GM20431 (cell line): ENCODE measurements around the gene LDB2.
"Not testable (repeated sequence)": the region's sequence is repeated elsewhere in the genome, so short reads cannot be mapped to it uniquely, and the experiment has no call there.

Experiments
- in situ Hi-C: fragments of 300-500 bp; cut with MseI, MboI; formaldehyde crosslinking; loops from one replicate; pipeline ENCODE4 v1.15.0; 2020; ENCODE audit warnings: low sequenced_read_pairs; ENCODE audit not compliant: unreplicated experiment

The LDB2 gene

GRCh38 chr4:16668488-16668887 is 230.0 kb downstream of the LDB2 start:
- in situ Hi-C loops = no loop called here

- in situ Hi-C loops = no loop called here
Measured at GRCh38 chr4:16667464-16667863, 231.0 kb downstream of the LDB2 start.

DNA sequence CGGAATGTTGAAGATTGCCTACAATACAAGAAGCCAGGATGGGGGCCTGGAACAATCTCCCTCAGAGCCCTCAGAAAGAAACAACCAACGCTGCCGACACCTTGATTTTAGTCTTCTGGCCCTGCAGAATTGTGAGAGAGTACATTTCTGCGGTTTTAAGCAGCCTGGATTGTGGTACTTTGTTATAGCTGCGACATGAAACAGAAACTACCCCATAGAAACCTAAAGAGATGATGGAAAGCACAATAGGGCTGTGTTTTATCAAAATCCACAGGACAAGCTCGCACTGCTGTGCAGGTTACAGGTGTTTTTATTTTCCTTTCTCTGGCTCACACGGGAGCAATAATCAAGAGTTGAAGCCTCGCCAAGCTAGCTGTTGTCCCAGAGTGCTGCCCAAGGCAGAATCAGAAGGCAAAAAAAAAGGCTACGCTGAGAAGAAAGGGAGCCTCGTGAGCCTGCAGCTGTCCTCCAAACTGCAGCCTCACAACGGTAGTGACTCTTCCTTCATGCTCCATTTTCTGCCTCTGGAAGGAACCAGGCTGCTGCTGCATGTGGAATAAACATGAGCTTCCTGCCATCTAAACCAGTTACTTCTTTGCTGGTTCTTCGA is 232.4 kb downstream of the LDB2 start:
- in situ Hi-C loops = no loop called here

- in situ Hi-C loops = no loop called here
Measured at GRCh38 chr4:16663732-16664131, 234.7 kb downstream of the LDB2 start.

DNA sequence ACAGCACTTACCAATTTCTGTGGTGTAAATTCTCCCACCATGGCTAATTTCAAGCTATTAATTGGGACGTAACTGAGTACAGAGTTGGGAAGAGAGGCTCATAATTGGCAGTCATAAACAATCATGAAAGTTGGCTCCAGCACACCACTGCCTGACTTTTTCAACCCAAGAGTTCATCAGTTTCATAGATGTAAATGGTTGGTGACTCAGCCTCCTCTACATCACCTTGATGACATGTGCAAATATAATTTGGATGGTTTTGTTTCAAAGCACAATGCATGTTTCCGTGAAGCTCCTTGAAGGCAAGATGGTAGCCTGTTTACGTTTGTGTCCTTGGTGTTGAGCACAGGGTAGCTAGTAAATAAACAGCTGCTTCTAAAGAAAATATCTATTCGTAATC is 235.1 kb downstream of the LDB2 start:
- in situ Hi-C loops = no loop called here

GRCh38 chr4:16661813-16662212 is 236.6 kb downstream of the LDB2 start:
- in situ Hi-C loops = no loop called here

DNA sequence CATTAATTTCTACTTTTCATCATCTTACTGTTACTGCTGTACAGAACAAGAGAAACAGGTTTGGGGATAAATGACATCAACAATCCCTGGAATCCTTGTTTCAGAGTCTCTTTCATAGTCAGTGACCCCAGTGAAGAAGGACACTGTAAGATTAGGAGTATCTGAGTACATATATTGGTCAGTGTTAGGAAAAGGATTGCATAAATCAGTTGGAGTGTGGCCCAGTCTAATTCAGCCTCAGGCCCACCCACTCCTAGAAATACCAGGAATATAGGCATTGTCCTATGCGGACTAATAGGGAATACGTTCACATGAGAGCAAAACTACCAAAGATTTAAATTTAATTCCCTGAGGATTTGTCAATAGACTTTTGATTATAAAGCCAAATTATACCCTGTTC is 237.8 kb downstream of the LDB2 start:
- in situ Hi-C loops = no loop called here

DNA sequence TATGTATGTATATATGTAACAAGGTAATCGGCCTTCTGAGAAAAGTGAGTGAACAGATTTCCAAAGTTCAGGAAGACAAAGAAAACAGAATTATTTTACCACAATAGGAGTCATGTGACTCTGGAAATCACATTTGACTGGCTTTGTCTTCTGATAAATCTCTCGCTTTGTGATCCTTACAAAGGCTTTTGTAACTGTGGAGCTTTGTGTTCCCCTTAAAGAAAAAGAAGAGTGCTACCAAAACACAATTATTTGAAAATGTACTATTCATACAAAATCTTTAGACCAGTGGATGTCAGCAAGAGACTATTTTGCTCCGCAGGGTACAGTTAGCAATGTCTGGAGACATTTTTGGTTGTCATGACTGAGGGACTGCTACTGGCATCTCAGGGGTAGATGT is 238.8 kb downstream of the LDB2 start:
- in situ Hi-C loops = no loop called here

- in situ Hi-C loops = no loop called here
Measured at GRCh38 chr4:16659079-16659478, 239.4 kb downstream of the LDB2 start.

GRCh38 chr4:16658183-16658582 is 240.3 kb downstream of the LDB2 start:
- in situ Hi-C loops = no loop called here

- in situ Hi-C loops = no loop called here
Measured at GRCh38 chr4:16655111-16655510, 243.3 kb downstream of the LDB2 start.

GRCh38 chr4:16652732-16653305 is 245.6 kb downstream of the LDB2 start:
- in situ Hi-C loops = no loop called here

DNA sequence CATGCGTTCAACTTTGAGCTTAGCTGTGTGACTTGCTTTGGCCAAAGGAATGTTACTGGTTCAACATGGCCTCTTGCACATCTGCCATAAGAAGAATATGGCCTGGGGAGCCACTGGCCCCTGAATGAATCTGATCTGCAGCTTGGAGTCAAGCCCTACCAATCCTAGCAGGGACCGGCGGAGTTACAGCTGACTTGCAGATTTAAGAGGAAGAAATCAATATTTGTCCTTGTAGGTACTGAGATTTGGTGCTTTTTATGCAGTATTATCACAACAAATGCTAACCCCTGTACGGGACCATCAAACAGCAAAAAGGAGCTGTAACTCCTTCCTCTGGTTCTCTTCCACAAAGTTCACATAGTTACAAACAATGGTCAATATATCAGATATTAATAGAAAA is 252.0 kb downstream of the LDB2 start:
- in situ Hi-C loops = no loop called here

DNA sequence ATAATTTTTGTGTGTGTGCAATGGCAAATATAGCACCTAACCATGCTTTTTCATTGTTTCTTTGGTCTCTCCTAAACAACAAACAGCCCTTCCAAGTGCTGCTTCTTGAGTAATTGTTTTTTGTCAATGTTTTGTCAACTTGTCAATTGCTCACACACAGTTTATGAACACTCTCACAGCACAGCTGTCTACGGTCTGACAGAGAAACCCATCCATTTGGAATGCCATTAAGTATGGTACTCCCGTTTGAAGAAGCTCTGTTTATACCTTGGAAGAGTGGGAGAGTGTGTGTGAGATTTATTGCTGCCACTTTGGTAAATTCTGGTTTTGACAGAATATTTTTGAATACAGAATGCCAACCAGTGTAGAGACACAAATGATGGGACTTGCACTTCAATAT is 254.6 kb downstream of the LDB2 start:
- in situ Hi-C loops = no loop called here

DNA sequence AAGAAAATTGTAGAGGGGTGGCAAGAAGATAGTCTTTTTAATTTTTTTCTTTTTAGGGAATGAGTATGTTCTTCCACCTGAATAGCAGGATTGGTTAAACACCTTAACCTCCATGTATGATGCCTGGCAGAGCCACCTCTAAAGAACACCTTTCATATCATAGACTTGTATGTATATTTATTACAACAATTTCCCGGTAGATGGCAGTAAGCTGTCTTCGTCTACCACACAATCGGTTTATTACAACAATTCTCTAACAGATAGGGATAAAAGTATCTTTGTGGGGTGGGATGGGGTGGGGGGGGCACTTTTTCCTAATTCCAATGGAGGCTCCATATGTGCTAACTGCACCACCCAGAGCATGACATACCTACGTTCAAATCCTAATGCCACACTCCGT is 255.5 kb downstream of the LDB2 start:
- in situ Hi-C loops = no loop called here

- in situ Hi-C loops = no loop called here
Measured at GRCh38 chr4:16641971-16642370, 256.5 kb downstream of the LDB2 start.

DNA sequence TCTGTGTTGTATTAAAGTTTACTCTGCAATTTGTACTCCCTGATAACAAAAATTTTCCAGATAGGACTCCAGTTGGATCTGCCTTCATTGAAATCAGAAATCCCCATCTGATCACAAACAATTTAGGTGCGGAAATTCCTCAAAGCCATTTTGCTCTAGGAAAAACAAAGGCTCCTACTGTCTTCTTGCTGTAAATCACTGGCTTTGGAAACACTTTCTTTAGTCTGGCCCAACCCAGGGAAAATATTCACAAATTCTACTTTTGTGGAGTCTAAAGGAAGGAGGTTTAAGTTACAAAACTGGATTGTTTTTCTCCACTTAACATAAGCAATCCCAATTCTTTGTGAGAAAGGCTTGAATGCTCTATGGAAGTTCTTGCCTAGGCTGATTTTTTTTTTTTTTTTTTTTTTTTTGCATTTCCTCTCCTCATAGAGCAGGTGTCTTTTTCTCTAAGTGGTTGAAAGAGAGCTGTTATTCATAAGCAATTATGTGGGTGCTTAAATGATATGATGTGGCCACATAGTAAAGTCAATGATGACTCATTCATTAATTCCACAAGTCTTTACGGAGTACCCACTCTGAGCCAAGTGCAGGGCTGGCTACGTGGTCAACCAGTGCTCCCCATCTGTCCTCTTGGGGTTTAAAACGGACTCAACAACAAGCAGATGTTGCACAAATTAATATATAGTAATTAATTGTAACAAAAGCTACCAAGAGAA is 261.4 kb downstream of the LDB2 start:
- in situ Hi-C loops = no loop called here

GRCh38 chr4:16636304-16636703 is 262.1 kb downstream of the LDB2 start:
- in situ Hi-C loops = no loop called here

DNA sequence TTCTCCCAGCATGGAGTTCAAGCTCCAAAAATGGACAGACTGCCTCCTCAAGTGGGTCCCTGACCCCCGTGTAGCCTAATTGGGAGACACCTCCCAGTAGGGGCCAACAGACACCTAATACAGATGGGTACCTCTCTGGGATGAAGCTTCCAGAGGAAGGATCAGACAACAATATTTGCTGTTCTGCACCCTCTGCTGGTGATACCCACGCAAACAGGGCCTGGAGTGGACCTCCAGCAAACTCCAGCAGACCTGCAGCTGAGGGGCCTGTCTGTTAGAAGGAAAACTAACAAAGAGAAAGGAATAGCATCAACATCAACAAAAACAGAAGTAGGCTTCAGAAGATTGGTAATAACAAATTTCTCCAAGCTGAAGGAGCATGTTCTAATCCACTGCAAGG is 269.2 kb downstream of the LDB2 start:
- in situ Hi-C loops = not testable (repeated sequence)

DNA sequence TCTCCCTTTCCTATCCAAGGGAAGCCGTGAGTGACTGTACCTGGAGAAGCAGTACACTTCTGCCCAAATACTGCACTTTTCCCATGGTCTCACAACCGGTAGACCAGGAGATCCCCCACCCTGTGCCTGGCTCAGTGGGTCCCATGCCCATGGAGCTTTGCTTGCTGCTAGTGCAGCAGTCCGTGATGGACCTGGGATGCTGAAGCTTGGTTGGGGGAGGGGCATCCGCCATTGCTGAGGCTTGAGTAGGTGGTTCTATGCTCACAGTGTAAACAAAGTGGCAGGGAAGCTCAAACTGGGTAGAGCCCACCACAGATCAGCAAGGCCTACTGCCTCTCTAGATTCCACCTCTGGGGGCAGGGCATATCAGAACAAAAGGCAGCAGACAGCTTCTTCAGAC is 269.6 kb downstream of the LDB2 start:
- in situ Hi-C loops = not testable (repeated sequence)

GRCh38 chr4:16627999-16628398 is 270.4 kb downstream of the LDB2 start:
- in situ Hi-C loops = no loop called here

DNA sequence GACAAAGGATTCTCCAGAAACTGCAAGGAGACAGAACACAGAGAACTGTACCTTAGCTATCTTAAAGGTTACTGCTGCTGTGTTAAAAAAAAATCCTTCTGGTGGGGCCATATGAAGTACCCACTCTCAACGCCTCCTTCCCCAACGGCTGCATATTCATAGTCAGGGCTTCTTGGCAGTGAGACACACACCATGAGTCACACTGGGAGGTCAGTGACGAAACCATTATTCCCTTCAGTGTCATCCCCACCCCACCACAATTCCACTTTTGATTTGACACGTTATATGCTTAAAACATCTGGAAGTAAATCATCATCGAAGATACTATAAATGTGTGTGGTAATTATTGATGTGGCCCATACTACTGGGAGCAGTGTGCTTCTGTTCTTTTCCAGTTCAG is 271.5 kb downstream of the LDB2 start:
- in situ Hi-C loops = no loop called here
